ENCODE measurements around the gene DLG2.
"Not testable (repeated sequence)": the region's sequence is repeated elsewhere in the genome, so short reads cannot be mapped to it uniquely, and the experiment has no call there.

The DLG2 gene

GRCh38 chr11:85634747-85635146 lies 7.6 kb upstream of the DLG2 start:
- no peak for DNase-seq

DNA sequence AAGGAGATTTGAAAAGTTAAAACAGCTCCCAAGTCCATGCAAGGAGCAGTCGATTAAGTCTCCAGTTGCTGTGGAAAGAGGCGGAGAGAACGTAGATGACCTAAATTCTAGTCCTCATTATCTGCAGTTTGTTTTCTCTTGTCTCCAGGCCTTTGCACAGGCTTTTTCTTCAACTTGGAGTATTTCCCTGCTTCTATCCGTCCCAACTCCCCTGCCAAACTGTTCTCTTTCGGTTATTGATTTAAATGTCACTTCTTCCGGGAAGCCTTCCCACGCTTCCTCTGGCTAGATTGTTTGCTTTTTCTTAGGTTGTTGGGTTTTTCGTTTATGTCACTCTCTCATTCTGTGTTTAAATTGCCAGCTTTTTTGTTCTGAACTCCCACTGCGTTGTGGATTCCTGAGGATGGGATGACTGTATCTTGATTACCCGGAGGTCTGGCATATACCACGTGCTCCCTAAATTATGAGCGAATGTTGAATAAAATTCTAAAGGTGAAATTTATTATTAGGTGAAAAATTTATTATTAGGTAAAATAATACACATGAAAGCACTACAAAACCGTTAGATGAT lies 1.7 kb upstream of the DLG2 start:
- no peak for DNase-seq

DNA sequence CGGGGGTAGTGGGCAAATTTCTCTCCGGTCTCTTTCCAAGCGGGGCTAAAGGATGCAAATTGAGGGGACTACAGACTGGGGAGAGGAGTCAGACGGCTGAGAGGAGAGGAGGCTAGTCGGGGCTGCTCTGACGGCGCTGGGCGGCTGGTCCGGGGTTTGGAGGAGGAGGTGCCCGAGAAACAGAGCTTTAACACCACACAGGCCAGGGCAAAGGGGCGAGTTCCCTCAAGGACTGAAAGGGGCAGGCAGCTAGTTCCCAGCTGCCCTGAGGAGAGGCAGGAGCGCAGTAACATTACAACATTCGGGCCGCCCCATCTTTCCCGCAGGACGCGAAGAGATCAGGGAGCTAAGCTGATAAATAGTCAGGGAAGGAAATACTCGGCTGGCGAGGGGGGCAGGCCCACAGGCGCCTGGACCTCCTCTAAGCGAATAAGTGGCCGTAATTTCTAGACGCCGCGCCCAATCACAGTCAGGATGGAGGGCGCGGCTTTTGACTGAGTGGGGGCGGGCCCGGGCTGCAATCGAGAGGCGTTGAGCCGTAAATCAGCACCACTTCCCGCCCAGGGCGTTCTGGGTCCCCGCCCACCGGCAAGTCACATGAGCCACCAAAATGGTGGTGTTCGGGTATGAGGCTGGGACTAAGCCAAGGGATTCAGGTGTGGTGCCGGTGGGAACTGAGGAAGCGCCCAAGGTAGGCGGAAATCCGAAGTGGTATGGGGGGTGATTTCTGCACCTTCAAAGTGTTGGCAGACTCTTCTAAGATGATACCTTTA lies 1.0 kb upstream of the DLG2 start, which contains the start of gene TMEM126B:
TMEM126B (plus strand) TSS at position 596 of the 773 bp plus-strand sequence; CDS start at position 611, 15 bp downstream.
- DNase-seq: peak; percentile 89

DNA sequence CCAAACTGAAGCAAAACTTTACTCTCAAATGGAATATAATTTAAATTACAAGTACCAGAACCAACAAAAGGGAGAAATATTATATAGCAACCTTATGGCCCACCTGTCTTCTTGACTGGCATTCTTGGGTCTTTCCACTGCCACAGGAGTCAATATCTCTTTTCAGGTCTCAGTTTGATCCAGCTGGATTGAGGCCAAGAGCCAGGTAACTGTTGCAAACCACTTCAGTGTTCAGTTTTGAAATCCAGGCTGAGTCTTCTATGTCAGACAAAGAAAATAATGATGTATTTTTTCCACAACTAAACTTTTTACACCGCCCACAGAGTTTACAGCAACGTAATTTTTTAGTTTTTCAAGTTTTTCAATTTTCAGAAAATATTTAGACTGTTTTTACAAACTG lies 648 bp downstream of the DLG2 start:
- no peak for DNase-seq

DNA sequence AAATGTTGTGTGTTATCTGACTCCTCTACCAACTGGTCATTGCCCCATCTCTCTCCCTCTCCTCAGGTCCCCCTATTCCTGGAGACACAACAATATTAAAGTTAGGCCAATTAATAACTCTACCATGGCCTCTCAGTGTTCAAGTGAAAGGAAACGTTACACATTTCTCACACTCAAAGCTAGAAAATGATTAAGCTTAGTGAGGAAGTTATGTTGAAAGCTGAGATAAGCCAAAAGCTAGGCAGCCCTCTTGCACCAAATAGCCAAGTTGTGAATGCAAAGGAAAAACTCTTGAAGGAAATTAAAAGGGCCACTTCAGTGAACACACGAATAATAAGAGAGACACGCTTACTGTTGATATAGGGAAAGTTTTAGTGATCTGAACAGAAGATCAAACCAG lies 6.9 kb downstream of the DLG2 start:
- DNase-seq: no peak

DNA sequence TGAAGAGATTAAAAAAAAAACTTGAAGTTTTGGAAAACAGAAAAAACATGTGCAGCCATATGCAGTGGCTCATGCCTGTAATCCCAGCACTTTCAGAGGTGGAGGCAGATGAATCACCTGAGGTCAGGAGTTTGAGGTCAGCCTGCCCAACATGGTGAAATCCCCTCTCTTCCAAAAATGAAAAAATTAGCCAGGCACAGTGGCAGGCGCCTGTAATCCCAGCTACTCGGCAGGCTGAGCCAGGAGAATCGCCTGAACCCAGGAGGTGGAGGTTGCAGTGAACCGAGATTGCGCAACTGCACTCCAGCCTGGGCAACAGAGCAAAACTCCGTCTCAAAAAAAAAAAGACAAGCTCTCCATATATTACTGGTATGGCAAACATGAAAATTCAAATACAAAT lies 7.6 kb downstream of the DLG2 start:
- DNase-seq: no peak

- not testable (repeated sequence) for DNase-seq
Observed at GRCh38 chr11:85611643-85612042, 15.5 kb downstream of the DLG2 start.

DNA sequence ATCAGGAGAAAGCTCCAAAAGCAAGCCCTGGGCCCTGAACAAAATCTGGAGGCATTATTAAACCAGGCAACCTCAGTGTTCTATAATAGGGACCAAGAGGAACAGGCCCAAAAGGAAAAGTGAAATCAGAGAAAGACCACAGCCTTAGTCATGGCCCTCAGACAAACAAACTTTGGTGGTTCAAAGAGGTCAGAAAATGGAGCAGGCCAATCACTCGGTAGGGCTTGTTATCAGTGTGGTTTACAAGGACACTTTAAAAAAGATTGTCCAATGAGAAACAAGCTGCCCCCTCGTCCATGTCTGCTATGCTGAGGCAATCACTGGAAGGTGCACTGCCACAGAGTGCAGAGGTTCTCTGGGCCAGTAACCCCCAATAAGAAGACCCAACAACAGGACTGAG lies 17.9 kb downstream of the DLG2 start:
- DNase-seq: not testable (repeated sequence)

DNA sequence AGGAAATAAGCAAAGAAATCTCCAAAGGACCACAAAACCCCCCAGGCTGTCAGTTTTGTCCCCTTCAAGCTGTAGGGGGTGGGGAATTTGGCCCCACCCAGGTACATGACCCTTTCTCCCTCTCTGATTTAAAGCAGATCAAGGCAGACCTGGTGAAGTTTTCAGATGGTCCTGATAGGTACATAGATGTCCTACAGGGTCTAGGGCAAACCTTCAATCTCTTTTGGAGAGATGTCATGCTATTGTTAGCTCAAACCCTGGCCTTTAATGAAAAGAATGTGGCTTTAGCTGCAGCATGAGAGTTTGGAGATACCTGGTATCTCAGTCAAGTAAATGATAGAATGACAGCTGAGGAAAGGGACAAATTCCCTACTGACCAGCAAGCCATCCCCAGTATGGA lies 18.5 kb downstream of the DLG2 start:
- DNase-seq: not testable (repeated sequence)

DNA sequence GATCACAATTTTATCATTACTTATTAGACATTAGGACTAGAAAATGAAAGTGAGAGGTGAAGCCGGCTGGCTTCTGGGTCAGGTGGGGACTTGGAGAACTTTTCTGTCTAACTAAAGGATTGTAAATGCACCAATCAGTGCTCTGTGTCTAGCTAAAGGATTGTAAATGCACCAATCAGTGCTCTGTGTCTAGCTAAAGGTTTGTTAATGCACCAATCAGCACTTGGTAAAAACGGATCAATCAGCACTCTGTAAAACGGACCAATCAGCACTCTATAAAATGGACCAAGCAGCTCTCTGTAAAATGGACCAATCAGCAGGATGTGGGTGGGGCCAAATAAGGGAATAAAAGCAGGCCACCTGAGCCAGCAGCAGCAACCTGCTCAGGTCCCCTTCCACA lies 20.9 kb downstream of the DLG2 start:
- DNase-seq: not testable (repeated sequence)

DNA sequence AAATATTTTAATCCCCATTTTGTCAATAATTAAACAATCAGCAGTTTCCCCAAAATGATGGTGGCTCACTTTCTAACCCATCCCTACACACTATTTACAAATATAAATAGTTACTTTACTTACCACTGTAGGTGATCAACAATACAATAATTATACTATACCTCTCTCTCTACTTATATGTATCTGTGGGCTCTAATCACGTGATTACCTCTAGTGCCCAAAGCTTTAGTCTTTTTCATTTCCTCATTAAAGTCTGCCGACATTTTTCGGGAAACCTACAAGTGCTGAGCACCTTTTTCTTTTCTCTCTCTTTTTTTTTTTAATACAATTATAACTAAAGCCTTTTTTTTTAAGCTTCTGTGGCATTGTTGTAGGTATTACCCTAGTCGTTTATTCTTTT lies 23.9 kb downstream of the DLG2 start:
- DNase-seq: no peak

DNA sequence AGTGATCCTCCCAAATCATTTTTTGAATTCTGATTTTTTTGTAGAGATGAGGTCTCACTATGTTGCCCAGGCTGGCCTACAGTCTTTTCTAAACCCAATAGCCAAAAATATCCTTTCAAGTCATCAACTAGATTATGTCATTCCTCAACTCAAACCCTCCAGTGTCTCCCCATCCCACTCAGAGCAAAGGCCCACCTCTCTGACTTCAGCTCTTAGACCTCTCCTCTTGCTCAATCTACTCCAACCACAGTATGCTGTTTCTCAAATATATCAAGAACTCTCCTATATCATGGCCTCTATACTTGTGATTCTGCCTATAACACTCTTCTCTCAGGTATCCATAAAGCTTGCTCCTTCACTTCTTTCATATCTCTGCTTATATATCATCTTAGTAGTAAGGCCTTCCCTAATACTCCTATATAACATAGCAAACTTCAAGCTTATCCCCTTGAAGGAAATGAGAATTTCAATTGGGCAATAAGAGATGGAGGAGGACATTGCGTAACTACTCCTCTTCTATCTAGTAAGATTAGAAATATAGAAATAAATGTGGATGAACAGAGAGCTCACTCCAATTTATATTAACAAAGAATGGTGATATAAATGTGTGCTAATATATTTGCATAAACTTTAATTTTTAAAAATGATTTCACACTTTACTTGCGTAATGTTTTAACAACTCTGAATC lies 24.5 kb downstream of the DLG2 start:
- no peak for DNase-seq

DNA sequence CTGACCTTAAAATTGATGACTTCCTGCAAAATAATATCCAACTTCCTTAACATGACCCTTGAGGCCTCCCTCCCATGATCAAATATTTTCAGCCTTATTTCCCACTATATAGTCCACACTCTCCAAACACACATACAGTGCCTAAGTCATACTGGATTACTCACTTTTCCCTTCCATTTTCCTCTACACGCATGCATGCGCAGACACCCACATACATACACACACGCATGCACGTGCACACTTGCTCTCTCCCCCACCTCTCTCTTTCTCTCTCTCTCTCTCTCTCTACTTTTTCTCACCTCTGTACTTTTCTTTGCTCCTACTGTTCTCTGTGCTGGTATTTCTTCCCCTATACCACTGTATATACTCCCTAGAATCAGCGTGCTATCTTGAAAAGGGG lies 28.1 kb downstream of the DLG2 start:
- no peak for DNase-seq

- no peak for DNase-seq
Observed at GRCh38 chr11:85596886-85597285, 30.3 kb downstream of the DLG2 start.

DNA sequence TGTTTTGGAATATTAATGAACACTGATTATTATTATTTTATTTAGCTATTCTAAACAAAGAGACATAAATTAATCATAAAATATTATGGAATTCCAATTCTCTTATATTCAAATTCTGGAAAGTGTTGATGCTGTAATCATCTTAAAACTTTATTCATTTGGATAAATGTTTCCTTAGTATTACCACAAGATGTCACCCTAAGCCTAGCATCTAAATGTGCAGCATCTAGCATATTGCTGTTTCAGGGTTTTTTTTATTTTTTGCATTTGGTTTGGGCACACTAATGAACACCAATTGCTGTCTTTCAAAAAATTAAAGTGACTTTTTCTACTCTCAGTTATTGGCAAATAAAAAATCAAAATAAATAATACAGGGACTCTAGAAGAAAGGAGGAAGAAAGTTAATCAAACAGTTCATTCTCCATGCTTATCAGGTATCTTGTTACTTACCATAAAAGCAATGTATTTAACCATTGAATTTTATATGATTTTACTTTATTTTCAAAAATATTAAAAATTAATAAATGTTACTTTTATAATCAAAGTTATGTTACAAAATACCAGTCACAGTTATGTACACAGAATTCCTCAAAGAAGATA lies 31.8 kb downstream of the DLG2 start:
- peak; percentile 5 for DNase-seq

GRCh38 chr11:85590848-85591483 lies 36.2 kb downstream of the DLG2 start:
- peak; percentile 1 for DNase-seq

GRCh38 chr11:85589373-85589772 lies 37.8 kb downstream of the DLG2 start:
- DNase-seq: no peak

DNA sequence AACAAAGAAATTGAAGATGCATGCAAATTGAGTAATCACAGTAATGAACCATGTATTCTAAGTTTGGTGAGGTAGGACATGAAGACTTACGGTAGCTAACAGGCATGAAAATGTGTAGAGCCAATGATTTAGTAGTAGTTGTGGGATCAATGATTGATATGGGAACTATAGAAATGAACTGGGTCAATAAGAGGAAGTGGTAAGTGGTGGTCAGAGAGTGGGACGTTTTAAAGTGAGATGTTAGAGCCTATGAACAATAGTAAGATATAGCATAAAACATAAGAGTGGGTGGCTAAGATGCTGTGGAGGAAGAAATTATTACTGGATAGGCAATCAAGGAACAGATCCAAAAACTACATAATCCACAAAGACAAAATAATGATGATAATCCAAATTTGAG lies 45.0 kb downstream of the DLG2 start:
- DNase-seq: no peak

GRCh38 chr11:85575388-85575787 lies 51.8 kb downstream of the DLG2 start:
- no peak for DNase-seq

GRCh38 chr11:85572056-85572455 lies 55.1 kb downstream of the DLG2 start:
- no peak for DNase-seq

- no peak for DNase-seq
Observed at GRCh38 chr11:85569525-85569924, 57.6 kb downstream of the DLG2 start.

DNA sequence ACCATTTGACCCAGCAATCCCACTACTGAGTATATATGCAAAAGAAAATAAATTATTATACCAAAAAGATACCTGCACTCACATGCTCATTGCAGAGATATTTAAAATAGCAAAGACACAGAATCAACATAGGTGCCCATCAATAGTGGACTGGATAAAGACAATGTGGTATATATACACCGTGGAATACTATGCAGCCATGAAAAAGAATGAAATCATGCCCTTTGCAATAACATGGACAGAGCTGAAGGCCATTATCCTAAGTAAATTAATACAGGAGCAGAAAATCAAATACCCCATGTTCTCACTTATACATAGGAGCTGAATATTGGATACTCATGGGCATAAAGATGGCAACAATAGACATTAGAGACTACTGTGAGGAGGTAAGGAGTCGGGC lies 68.7 kb downstream of the DLG2 start:
- DNase-seq: no peak

- DNase-seq: no peak
Observed at GRCh38 chr11:85551881-85552280, 75.3 kb downstream of the DLG2 start.
